Ascending aorta (tissue), 2 donors: ENCODE data around the gene AAMP. TPM values are rescaled to one million over a fixed set of nuclear protein-coding genes. Genes with fewer than 3 reads are reported as not detected.

Experiments
- DNase-seq, 2 donors: peaks; one replicate each; pipeline ENCODE4 v3.0.0-alpha.2; 2019; ENCODE audit warnings: low spot score in 2 of 2
- H3K27ac ChIP-seq, 2 donors: fragments of 200-600 bp; sonication (generic); one replicate each; pipeline ENCODE4 v1.5.1; 2016 to 2017; ENCODE audit warnings: mild to moderate bottlenecking in 1 of 2
- H3K27me3 ChIP-seq: fragments of 200-600 bp; sonication (generic); one replicate; pipeline ENCODE4 v1.5.1; 2017
- H3K36me3 ChIP-seq, 2 donors: fragments of 200-600 bp; sonication (generic); one replicate each; pipeline ENCODE4 v1.5.1; 2016
- H3K4me1 ChIP-seq, 2 donors: fragments of 200-600 bp; sonication (generic); one replicate each; pipeline ENCODE4 v1.5.1; 2016 to 2017; ENCODE audit warnings: mild to moderate bottlenecking in 1 of 2
- H3K4me3 ChIP-seq, 2 donors: fragments of 200-600 bp; sonication (generic); one replicate each; pipeline ENCODE4 v1.5.1; 2016 to 2017; ENCODE audit warnings: mild to moderate bottlenecking in 1 of 2
- H3K9me3 ChIP-seq, 2 donors: fragments of 200-600 bp; sonication (generic); one replicate each; pipeline ENCODE4 v1.5.1; 2016
- intact Hi-C: fragments of 100-400 bp; cut with DNase I; formaldehyde crosslinking; loops from one replicate; pipeline ENCODE4 v1.15.1; 2023
- total RNA-seq: library from RNA; depleted of rRNA; stranded (reverse); fragments of >200 nt; gene quantifications from one replicate; pipeline ENCODE4 v1.1.0, GENCODE V29; 2016
- TF ChIP-seq, protein P1 (sequence below), 3 experiments: fragments of 200-600 bp in 2 of 3; fragments of 450-650 bp in 1 of 3; sonication (generic) in 2 of 3; IDR thresholded peaks; one replicate each; pipeline ENCODE4 v1.5.1; 2016 to 2019; ENCODE audit warnings: antibody characterized with exemption in 3 of 3, mild to moderate bottlenecking in 1 of 3, moderate library complexity in 1 of 3

The AAMP gene
- total RNA-seq, 1 donor from 2014 or later, result 73.7 TPM

DNA sequence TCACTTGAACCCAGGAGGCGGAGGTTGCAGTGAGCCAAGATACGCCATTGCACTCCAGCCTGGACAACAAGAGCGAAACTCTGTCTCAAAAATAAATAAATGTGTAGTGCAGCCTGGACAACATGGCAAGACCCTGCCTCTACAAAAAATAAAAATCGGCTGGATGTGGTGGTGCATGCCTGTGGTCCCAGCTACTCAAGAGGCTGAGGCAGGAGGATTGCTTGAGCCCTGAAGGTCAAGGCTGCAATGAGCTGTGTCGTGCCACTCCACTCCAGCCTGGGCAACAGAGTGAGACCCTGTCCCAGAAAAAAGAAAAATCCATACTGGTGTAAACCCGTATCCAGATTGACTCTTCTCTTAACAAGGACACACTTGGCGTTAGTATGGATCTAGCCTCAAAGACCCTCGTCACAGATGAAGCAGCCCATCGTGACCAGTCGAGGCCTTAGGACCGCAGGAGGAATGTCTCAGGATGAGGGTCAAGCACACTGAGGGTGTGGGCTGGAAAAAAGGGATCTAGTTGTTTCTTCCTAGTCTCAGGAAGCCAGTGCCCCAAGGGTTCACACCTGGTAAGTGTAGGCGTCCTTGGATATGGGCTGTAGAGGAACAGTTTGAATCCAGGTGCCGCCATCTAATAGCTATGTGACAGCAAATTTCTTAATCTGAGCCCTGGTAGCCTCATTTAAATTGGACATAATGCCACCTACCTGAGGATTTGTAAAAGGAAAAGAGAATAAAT is 13.2 kb downstream of the AAMP start:
- peaks cover 38 to 46% of the 10 kb centered on the region in 2 donors for H3K36me3 ChIP-seq

GRCh38 chr2:218255446-218255845 is 14.5 kb downstream of the AAMP start:
- TF ChIP-seq, protein P1, sequence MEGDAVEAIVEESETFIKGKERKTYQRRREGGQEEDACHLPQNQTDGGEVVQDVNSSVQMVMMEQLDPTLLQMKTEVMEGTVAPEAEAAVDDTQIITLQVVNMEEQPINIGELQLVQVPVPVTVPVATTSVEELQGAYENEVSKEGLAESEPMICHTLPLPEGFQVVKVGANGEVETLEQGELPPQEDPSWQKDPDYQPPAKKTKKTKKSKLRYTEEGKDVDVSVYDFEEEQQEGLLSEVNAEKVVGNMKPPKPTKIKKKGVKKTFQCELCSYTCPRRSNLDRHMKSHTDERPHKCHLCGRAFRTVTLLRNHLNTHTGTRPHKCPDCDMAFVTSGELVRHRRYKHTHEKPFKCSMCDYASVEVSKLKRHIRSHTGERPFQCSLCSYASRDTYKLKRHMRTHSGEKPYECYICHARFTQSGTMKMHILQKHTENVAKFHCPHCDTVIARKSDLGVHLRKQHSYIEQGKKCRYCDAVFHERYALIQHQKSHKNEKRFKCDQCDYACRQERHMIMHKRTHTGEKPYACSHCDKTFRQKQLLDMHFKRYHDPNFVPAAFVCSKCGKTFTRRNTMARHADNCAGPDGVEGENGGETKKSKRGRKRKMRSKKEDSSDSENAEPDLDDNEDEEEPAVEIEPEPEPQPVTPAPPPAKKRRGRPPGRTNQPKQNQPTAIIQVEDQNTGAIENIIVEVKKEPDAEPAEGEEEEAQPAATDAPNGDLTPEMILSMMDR (IDR thresholded peaks at IDR 0.05), result no peak
- Histone ChIP-seq H3K4me1 (peaks cover 8 to 19% of the 10 kb centered on the region in 2 donors), H3K36me3 (peaks cover 51 to 60% of the 10 kb centered on the region in 2 donors), H3K9me3 (no peaks in the 10 kb centered on the region), H3K4me3 (no peak overlapping the region), H3K27ac (no peak overlapping the region), H3K27me3 (no peaks in the 10 kb centered on the region)
- intact Hi-C loops, result no loop called here
- DNase-seq, result no peak

More for the DNA sequence above, 13.2 kb downstream of the AAMP start:
- Histone ChIP-seq H3K27me3 (no peaks in the 10 kb centered on the region), H3K9me3 (no peaks in the 10 kb centered on the region), H3K4me3 (no peak overlapping the region), H3K4me1 (peaks cover 8 to 26% of the 10 kb centered on the region in 2 donors), H3K27ac (peak overlapping the region; percentile 25 to 58)
- DNase-seq, result no peak
- TF ChIP-seq, protein P1 (IDR thresholded peaks at IDR 0.05), result no peak
- intact Hi-C loops, result no loop called here

DNA sequence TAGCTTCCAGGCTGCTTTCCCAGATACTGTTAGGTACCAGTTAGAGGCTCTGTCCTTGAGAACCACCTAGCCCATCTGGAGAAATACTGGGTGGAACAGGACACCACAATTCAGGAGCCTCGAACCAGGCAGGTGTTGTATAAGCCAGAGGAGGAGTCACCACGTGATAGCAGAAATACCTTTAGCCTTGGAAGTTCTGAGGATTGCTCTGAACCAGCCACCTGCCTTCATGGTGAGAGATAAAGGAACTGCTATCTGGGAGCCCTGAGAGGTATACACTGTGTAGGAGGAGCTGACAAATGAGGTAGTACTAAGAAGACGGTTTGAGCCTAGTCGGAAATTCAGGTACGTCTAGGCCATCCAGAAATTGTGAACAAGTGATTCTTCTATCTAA is 16.7 kb downstream of the AAMP start:
- no peak overlapping the region for H3K4me3 ChIP-seq
- H3K9me3 ChIP-seq, result no peaks in the 10 kb centered on the region
- H3K27ac ChIP-seq, result no peak overlapping the region
- intact Hi-C loops, result no loop called here
- no peak for DNase-seq
- H3K27me3 ChIP-seq, result no peaks in the 10 kb centered on the region
- TF ChIP-seq, protein P1 (IDR thresholded peaks at IDR 0.05), result no peak
- H3K36me3 ChIP-seq, result peaks cover 73 to 82% of the 10 kb centered on the region in 2 donors
- H3K4me1 ChIP-seq, result no peaks in the 10 kb centered on the region

DNA sequence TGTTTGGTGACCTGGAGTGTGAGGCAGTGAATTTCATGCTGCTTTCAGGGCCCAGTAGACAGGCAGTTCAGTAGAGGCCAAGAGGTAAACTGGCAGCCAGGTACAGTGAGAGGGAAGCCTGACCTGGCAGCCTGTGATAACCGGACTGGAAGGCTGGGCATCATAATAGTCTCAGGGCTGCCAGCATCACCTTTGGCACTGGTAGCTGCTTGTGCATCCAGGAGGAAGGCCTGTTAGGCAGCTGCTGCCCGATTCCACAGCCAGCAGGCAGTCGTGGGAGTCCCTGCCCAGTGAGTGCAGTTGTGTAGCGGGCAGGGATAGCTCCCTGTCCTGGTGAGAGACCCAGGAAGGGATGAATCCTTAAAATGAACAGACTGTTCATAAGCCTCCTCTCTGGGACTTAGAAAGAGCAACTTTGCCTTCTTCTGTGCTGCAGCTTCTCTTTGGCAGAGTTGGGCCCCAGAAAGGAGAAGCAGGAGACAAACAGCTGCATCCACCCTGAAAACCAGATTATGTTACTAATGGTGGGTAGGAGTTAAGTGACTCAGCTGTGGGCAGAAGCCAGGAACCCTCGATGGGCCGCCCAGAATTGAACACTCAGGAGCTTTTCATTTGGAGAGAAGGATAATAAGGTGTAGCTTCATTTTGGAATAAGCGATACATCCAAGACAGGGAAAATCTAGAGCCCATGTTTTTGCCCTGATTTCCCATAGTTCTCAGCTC is 17.3 kb downstream of the AAMP start:
- Histone ChIP-seq H3K36me3 (peaks cover 79 to 88% of the 10 kb centered on the region in 2 donors), H3K4me3 (no peak overlapping the region), H3K4me1 (no peaks in the 10 kb centered on the region), H3K9me3 (no peaks in the 10 kb centered on the region), H3K27ac (peak overlapping the region in 1 of 2 donors; percentile 38), H3K27me3 (no peaks in the 10 kb centered on the region)
- intact Hi-C loops, result no loop called here
- TF ChIP-seq, protein P1 (IDR thresholded peaks at IDR 0.05), result no peak
- DNase-seq, result no peak

DNA sequence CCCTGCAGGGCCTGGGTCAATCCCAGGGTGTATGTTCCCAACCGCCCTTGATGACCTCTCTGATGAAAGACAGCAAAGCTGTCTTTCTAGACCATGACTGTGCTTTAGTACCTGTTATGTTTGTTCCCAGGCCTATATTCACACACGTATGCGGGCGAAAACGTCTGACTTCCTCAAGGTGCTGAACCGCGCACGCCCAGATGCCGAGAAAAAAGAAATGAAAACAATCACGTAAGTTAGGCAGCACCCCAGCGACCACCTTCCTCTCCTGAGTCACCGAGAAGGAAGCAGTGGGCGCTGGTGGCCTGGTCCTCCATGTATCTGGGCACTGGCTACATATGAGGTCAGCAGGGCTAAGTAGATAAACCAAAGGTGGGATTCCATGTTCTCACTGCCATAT is 20.2 kb downstream of the AAMP start:
- Histone ChIP-seq H3K27me3 (no peaks in the 10 kb centered on the region), H3K27ac (no peak overlapping the region), H3K4me3 (no peak overlapping the region), H3K36me3 (peaks cover 100% of the 10 kb centered on the region in 2 donors), H3K4me1 (no peaks in the 10 kb centered on the region), H3K9me3 (no peaks in the 10 kb centered on the region)
- intact Hi-C loops, result no loop called here
- DNase-seq, result peak in 1 of 2 donors; percentile 58
- TF ChIP-seq, protein P1 (IDR thresholded peaks at IDR 0.05), result no peak
